HG03571 (cell line): Measurements from ENCODE around the gene WDR18.

Source experiments
- ATAC-seq: cut with Tn5 transposase; IDR thresholded peaks from one replicate; pipeline ENCODE4 v1.9.1; 2021; ENCODE audit not compliant: unreplicated experiment

WDR18 gene

GRCh38 chr19:1006711-1007398 is 22.7 kb downstream of the WDR18 start:
- ATAC-seq, result no peak

- ATAC-seq, result no peak
These were observed 23.5 kb downstream of the WDR18 start for GRCh38 chr19:1007399-1008251.

GRCh38 chr19:1008268-1009040 is 24.3 kb downstream of the WDR18 start:
- ATAC-seq, result no peak

GRCh38 chr19:1009041-1009980 is 25.2 kb downstream of the WDR18 start:
- ATAC-seq, result no peak

GRCh38 chr19:1009981-1010538 is 25.9 kb downstream of the WDR18 start:
- no peak for ATAC-seq

DNA sequence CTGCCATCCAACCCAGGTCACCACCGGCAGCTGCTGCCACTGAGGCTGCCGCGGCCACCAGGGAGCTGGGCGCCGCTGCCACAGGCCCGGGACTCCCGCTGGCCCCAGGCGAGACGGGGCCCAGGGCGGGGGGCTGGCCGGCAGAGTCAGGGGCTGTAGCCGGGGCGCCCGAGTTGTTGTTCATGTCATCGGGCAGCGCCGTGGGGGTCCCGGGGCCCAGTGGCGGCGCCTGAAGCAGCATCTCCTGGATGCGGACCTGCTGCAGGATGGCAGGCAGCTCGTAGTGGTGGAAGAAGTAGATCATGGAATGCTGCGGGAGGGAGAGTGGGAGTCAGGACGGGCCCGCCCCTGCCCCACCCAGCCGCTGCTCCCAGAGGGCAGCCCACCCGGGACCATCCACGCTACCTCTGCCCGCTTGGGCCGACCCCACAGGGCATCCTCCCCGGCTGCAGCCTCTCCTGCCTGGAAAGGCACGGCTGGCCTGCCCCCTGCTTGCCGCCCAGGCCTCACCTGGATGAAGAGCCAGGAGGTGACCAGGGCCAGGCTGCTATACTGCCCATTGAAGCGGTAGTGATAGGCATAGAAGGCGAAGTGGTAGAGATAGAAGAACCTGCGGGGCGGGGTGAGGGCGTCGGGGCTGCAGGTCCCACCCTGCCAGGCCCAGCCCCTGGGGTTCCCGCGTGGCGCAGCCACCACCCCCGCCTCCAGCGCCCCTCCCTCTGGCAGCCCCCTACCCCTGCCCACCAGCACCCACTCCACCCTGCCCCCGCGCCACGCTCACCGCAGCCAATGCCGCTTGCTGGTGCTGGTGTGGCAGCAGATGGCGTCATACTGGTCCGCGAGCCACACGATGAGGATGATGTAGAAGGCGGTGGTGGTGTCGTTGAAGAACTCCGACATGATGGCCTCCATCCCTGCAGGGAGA is 26.7 kb downstream of the WDR18 start:
- ATAC-seq, result no peak

- ATAC-seq, result no peak
These were observed 27.7 kb downstream of the WDR18 start for GRCh38 chr19:1011831-1012333.

DNA sequence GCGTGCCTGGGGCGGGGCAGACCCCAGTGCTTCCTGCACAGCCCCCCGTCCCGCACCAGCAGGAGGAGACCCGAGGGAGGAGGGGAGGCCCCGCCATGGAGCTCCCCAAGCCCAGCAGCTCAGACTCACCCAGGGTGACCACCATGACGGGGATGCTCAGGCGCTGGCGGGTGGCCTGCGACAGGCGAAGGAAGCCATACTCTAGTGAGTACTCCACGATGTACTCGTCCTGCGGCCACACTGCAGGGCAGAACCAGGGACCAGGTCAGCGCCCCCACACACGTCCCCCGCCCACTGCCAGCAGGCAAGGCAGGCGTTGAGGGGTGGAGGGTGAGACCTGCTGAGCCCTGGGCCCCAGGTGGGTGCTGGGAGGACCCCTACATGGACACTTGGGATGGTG is 28.2 kb downstream of the WDR18 start:
- ATAC-seq, result no peak

- ATAC-seq, result no peak
These were observed 29.1 kb downstream of the WDR18 start for GRCh38 chr19:1013218-1013617.

DNA sequence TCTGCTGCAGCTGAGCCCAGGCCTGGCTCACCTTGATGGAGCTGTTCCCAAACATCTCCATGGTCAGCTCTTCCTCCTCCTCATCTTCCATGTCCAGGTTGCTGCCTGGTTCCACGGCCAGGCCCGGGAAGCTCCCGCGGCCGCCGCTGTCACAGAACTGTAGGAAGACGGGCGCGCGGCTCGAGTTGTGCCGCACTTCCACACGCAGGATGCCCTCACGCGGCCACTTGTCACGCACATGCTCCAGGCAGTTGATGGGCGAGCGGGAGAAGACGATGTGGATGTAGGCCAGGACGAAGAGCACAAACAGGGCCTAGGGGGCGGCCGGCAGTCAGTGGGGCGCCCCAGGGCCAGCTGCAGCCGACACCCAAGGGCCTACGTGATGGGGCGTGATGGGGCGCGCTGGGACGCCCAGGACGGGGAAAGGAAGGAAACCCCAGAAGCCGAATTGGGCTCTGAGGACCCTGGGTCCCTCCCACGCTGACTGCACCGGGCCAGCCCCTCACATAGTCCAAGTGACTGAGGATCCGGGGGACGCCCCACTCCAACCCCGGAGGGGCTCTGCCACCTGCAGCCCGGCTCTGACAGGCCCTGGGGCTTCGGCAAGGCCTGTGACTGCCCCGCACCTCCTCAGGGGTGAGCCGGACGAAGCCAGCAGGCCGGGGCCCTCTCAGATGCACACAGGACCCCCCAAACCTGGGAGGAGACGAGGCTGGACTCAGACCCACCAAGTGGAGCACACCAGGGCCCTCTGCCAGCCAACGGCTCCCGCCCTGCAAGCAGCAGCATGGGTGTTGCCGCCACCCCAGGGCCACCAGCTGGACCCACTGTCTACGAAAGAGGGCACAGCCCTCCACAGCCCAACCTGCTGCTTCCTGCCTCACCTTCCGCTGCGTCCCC is 30.3 kb downstream of the WDR18 start:
- no peak for ATAC-seq

DNA sequence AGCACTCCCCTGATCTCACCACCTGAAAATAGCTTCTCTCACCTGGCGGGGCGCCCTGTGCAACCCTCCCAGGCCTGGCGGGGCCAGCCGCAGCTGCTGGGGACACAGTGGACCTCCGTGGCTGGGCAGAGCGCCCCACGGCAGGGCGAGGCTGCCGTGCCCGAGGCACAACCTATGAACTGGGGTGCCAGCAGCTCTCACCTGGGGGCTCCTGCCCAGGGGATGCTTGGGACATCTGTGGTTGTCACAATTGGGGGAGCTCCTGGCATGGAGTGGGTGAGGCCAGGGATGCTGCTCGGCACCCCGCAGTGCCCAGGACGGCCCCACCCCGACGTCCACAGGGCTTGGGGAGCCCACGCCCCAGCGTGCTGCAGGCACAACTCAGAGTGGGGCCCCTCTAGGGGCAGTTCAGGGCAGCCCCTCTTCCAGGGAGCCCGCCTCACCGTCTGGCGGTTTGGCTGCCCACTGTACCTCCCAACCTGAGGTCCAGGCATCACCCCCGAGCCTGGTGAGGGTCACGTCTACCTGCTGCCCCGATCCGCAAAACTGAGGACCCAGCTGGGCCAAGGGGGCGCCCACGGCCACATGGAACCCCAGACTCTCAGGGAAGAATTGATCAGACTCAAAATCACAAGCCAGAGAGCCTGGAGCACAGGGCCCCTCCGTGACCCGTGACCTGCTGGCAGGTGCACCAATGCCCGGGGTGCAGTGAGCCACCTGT is 31.1 kb downstream of the WDR18 start:
- no peak for ATAC-seq

DNA sequence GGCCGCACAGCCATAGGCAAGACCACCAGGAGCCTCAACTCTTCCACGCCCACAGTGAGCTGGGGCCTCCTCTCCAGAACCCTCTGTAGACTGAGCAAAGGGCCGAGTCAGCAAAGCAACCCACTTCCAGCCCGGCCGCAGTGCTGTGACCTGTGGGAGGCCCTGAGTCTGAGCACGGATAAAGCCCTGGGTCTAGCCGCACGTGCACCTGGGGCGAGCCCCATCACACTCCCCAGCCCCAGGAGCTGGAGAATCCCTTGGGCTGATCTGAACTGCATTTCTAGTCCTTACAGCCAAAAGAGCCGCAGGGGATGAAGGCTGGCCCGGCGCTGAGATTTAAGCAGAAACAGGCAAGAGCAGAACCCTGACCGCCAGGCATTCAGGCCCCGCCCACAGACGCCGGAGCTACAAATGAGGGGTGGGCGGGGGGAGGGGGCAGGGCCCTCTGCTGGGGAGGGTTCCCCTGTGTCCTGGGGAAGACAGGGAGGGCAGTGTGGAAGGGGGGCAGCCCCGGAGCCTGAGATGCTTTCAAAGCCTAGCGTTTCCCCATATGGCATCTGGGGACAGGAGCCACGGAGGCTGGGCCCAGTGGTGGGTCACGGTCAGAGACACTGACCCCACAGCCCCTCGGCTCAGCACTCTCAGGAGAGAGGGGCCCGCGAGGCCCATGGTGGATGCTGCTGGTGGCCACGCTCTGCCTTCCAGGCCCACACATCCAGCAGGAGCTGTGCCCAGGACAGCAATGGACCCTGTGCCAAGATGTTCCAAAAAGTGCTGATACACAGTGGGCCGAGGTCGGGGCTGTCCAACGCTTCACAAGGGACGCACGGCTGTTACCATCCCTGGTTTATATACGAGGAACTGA is 31.9 kb downstream of the WDR18 start:
- ATAC-seq, result no peak

- ATAC-seq, result no peak
These were observed 32.5 kb downstream of the WDR18 start for GRCh38 chr19:1016647-1017114.

GRCh38 chr19:1017115-1017905 is 33.2 kb downstream of the WDR18 start:
- no peak for ATAC-seq

GRCh38 chr19:1017906-1018305 is 33.8 kb downstream of the WDR18 start:
- no peak for ATAC-seq
